Lung (tissue), 12 donors: ENCODE measurements around the gene METTL8. TPM values are rescaled to one million over a fixed set of nuclear protein-coding genes. Genes with fewer than 3 reads are reported as not detected.
"Not testable (repeated sequence)": the region's sequence is repeated elsewhere in the genome, so short reads cannot be mapped to it uniquely, and the experiment has no call there.

Experiments used
- ATAC-seq: fragments of 200-7000 bp; cut with Tn5 transposase; one replicate; pipeline ENCODE4 v1.9.1; 2020; ENCODE audit warnings: moderate number of reproducible peaks; ENCODE audit not compliant: insufficient read depth, low FRiP score
- DNase-seq, 3 donors: peaks; one replicate each; pipeline ENCODE4 v3.0.0-alpha.2; 2013 to 2017
- H3K27ac ChIP-seq, 2 donors: one replicate each; pipeline ENCODE4 v1.5.1; 2013; ENCODE audit warnings: mild to moderate bottlenecking in 2 of 2, moderate library complexity in 2 of 2, control low read depth in 1 of 2, inconsistent platforms in 1 of 2, low read depth in 1 of 2, low read length in 1 of 2
- H3K27me3 ChIP-seq, 3 donors: one replicate each; pipeline ENCODE4 v1.5.1; 2013; ENCODE audit warnings: low read length in 2 of 3; ENCODE audit not compliant: control insufficient read depth in 3 of 3, insufficient read depth in 3 of 3
- H3K36me3 ChIP-seq, 4 donors: one replicate each; pipeline ENCODE4 v1.5.1; 2013; ENCODE audit warnings: low read length in 4 of 4, mild to moderate bottlenecking in 1 of 4, moderate library complexity in 1 of 4; ENCODE audit not compliant: control insufficient read depth in 4 of 4, insufficient read depth in 4 of 4
- H3K4me1 ChIP-seq, 5 donors: one replicate each; pipeline ENCODE4 v1.5.1; 2013; ENCODE audit warnings: low read length in 5 of 5, mild to moderate bottlenecking in 2 of 5, moderate library complexity in 1 of 5; ENCODE audit not compliant: control insufficient read depth in 5 of 5, insufficient read depth in 5 of 5
- H3K4me3 ChIP-seq: one replicate; pipeline ENCODE4 v1.5.1; 2013; ENCODE audit warnings: mild to moderate bottlenecking, control low read depth, moderate library complexity
- H3K9ac ChIP-seq, 2 donors: one replicate each; pipeline ENCODE4 v1.5.1; 2013; ENCODE audit warnings: low read length in 2 of 2, control low read depth in 1 of 2; ENCODE audit not compliant: insufficient read depth in 1 of 2
- H3K9me3 ChIP-seq, 4 donors: one replicate each; pipeline ENCODE4 v1.5.1; 2013; ENCODE audit warnings: low read length in 3 of 4, mild to moderate bottlenecking in 1 of 4, moderate library complexity in 1 of 4; ENCODE audit not compliant: control insufficient read depth in 4 of 4, insufficient read depth in 3 of 4
- WGBS, 2 donors: extraction: QIAGEN DNeasy Blood & Tissue Kit; methylation state at CpG; one replicate each; pipeline ENCODE4 v1.1.7; 2013; 5-methylcytosine and 5-hydroxymethylcytosine counted together
- polyA plus RNA-seq, 2 donors: library from polyadenylated mRNA; stranded (reverse); fragments of 200-250 nt; gene quantifications; one replicate each; pipeline ENCODE4 v1.2.1, GENCODE V29; 2013
- total RNA-seq, 2 donors: library from RNA; depleted of rRNA in 1 of 2; stranded (reverse); fragments of >200 nt in 1 of 2; gene quantifications; one replicate each; pipeline ENCODE4 v1.2.1, GENCODE V29; 2014 to 2021
- TF ChIP-seq, protein P1 (sequence below): IDR thresholded peaks from 2 replicates; pipeline ENCODE4 v1.5.1; 2012; ENCODE audit warnings: mild to moderate bottlenecking; ENCODE audit errors: control extremely low read depth, extremely low read depth
- donor health status: control.
- donor health status: control.
- donor health status: Bipolar disorder and iron deficiency.
- donor health status: healthy.
- donor health status: DM: yes; HTN: yes; CAD: no.

The METTL8 gene
- total and polyA plus RNA-seq, 4 donors: 4.9 to 9.3 (median 8.5) TPM

DNA sequence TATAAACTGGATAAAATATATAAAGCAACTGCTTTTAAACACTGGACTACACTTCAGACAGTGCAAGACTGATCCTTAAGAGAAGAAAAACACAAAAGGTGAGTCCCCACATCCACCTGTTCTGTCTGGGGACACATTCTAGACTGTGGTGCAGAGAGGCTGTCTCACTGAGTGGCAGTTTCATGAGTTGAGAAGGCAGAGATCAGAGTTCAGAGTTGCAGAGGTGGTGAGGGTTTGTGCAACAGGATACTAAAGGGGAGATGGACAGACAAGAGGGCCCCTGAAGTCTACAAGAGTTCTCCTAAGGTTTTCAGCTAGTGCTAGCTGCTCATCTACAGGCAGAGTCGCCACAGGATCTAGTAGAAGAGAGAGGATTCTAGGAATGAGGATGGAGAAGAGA, 68.0 kb downstream of the METTL8 start:
- WGBS, 2 donors: 48 to 100% methylated on average over 1 of the region's 1 CpG
- ATAC-seq: no peak

DNA sequence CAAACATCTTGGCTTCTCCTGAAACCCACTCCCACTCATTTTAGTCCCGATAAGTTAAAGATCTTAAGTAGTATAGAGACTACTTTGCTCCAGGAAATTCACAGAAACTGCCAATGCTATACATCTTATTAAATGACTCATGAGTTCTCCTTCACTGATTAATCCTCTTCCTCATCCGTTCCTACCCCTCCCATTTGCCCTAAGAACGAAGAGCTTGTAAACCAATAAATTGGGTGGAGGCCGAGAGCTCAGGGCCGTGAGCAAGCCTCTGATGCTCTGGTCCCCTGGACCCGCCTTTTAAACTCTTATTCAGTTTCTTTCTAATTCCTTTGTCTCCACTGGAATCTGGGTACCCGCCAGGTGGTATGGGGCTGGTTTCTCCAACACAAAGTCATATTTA, 68.6 kb downstream of the METTL8 start:
- no peak overlapping the region for H3K9ac ChIP-seq
- no peaks in the 10 kb centered on the region for H3K4me1 ChIP-seq
- H3K4me3 ChIP-seq: no peak overlapping the region
- no peaks in the 10 kb centered on the region for H3K27me3 ChIP-seq
- no peak overlapping the region for H3K27ac ChIP-seq
- DNase-seq: no peak
- no peak for ATAC-seq
- no peaks in the 10 kb centered on the region for H3K36me3 ChIP-seq
- H3K9me3 ChIP-seq: peaks cover 0 to 6% (median 2%) of the 10 kb centered on the region in 4 donors
- TF ChIP-seq, protein P1, sequence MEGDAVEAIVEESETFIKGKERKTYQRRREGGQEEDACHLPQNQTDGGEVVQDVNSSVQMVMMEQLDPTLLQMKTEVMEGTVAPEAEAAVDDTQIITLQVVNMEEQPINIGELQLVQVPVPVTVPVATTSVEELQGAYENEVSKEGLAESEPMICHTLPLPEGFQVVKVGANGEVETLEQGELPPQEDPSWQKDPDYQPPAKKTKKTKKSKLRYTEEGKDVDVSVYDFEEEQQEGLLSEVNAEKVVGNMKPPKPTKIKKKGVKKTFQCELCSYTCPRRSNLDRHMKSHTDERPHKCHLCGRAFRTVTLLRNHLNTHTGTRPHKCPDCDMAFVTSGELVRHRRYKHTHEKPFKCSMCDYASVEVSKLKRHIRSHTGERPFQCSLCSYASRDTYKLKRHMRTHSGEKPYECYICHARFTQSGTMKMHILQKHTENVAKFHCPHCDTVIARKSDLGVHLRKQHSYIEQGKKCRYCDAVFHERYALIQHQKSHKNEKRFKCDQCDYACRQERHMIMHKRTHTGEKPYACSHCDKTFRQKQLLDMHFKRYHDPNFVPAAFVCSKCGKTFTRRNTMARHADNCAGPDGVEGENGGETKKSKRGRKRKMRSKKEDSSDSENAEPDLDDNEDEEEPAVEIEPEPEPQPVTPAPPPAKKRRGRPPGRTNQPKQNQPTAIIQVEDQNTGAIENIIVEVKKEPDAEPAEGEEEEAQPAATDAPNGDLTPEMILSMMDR: no peak
- WGBS, 2 donors: 93 to 96% methylated on average over 7 of the region's 7 CpGs

More for the DNA sequence above, 68.0 kb downstream of the METTL8 start:
- H3K9ac ChIP-seq: no peak overlapping the region
- H3K27ac ChIP-seq: no peak overlapping the region
- H3K4me3 ChIP-seq: no peak overlapping the region
- TF ChIP-seq, protein P1: no peak
- no peaks in the 10 kb centered on the region for H3K4me1 ChIP-seq
- no peaks in the 10 kb centered on the region for H3K36me3 ChIP-seq
- DNase-seq: no peak
- H3K9me3 ChIP-seq: peaks cover 0 to 6% (median 2%) of the 10 kb centered on the region in 4 donors
- H3K27me3 ChIP-seq: no peaks in the 10 kb centered on the region

DNA sequence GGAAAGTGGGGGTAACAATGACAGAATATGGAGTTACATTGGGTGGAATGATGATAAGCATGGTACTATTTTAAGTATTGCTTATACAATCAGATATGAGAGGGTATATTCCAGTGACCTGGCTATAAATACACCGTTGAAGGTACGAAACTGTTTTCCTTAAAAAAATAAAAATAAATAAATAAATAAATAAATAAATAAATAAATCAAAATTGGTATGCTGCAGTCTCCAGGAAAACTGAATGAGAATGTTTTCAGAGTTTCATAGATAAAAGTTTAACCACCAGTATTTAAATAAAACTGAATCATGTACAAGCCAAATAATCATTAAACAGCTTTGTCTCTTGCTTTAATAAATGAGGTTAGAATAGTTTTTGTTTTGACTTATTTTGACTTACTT, 71.4 kb downstream of the METTL8 start:
- H3K36me3 ChIP-seq: peaks cover 0 to 3% (median 2%) of the 10 kb centered on the region in 4 donors
- no peak overlapping the region for H3K4me3 ChIP-seq
- H3K27me3 ChIP-seq: no peaks in the 10 kb centered on the region
- no peak for DNase-seq
- no peak overlapping the region for H3K27ac ChIP-seq
- 86 to 92% methylated on average over 2 of the region's 2 CpGs for WGBS, 2 donors
- TF ChIP-seq, protein P1: no peak
- H3K4me1 ChIP-seq: no peaks in the 10 kb centered on the region
- no peak overlapping the region for H3K9ac ChIP-seq
- ATAC-seq: no peak
- peaks cover 0 to 9% (median 2%) of the 10 kb centered on the region in 4 donors for H3K9me3 ChIP-seq

DNA sequence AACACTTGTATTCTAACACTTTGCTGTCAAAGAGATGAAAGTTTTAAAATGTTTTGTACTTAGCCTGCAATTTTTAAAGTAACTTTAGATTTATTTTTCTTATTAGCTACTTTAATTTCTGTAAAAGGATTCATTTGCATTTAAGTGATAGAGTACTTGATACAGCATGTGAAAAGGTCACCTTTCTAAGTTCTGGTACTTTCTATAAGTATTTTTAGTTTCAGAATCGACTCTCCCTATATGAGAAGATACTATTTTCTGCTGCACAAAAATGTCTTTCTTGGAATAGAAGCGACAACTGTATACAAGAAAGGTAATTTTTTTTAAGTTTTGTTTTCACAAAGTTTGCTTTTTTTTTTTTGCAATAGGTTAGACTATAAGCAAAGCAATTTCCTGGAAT, 72.9 kb downstream of the METTL8 start:
- Histone ChIP-seq H3K4me1 (no peaks in the 10 kb centered on the region), H3K9ac (no peak overlapping the region), H3K36me3 (peaks cover 0 to 3% (median 2%) of the 10 kb centered on the region in 4 donors), H3K4me3 (no peak overlapping the region), H3K27me3 (no peaks in the 10 kb centered on the region), H3K9me3 (peaks cover 0 to 3% (median 1%) of the 10 kb centered on the region in 4 donors), H3K27ac (no peak overlapping the region)
- TF ChIP-seq, protein P1: no peak
- no peak for ATAC-seq
- no peak for DNase-seq
- WGBS, 2 donors: 91 to 98% methylated on average over 2 of the region's 2 CpGs

DNA sequence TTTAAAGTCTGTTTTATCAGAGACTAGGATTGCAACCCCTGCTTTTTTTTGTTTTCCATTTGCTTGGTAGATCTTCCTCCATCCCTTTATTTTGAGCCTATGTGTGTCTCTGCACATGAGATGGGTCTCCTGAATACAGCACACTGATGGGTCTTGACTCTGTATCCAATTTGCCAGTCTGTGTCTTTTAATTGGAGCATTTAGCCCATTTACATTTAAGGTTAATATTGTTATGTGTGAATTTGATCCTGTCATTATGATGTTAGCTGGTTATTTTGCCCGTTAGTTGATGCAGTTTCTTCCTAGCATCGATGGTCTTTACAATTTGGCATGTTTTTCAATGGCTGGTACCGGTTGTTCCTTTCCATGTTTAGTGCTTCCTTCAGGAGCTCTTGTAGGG, 80.0 kb downstream of the METTL8 start:
- not testable (repeated sequence) for H3K27ac ChIP-seq, H3K36me3 ChIP-seq, H3K9me3 ChIP-seq, H3K27me3 ChIP-seq, H3K4me1 ChIP-seq, ATAC-seq, DNase-seq, H3K4me3 ChIP-seq, H3K9ac ChIP-seq
- WGBS, 2 donors: 96 to 100% methylated on average over 3 of the region's 3 CpGs
